Pancreas (tissue), 10 donors: Measurements from ENCODE around the gene TGM4. TPM values are rescaled to one million over a fixed set of nuclear protein-coding genes. Genes with fewer than 3 reads are reported as not detected.

ENCODE experiments used
- ATAC-seq, 4 donors: fragments of 200-7000 bp; cut with Tn5 transposase; one replicate each; pipeline versions ENCODE4 v1.8.0 to v1.9.1; 2020; ENCODE audit warnings: mild to moderate bottlenecking in 4 of 4, moderate library complexity in 4 of 4
- DNase-seq, 6 donors: peaks; one replicate each; pipeline ENCODE4 v3.0.0-alpha.2; 2020
- FAIRE-seq: peaks from 2 replicates; lab custom pipeline; 2012; peaks lifted over from hg19 to GRCh38; lab: Jason Lieb, UNC
- H3K27ac ChIP-seq, 4 donors: fragments of 200-600 bp; sonication (generic); 1 replicate in 3 of 4; 2 replicates in 1 of 4; pipeline versions ENCODE4 v1.5.0 to v1.8.0; 2020
- H3K27me3 ChIP-seq, 4 donors: fragments of 200-600 bp; one replicate each; pipeline ENCODE4 v1.8.0; 2021
- H3K36me3 ChIP-seq, 3 donors: fragments of 200-600 bp; sonication (generic) in 1 of 3; one replicate each; pipeline versions ENCODE4 v1.5.0 to v1.8.0; 2020 to 2021
- H3K4me1 ChIP-seq, 3 donors: fragments of 200-600 bp; one replicate each; pipeline ENCODE4 v1.8.0; 2021
- H3K4me3 ChIP-seq, 4 donors: fragments of 200-600 bp; sonication (generic) in 2 of 4; one replicate each; pipeline versions ENCODE4 v1.5.0 to v1.8.0; 2020 to 2021
- H3K9me3 ChIP-seq, 4 donors: fragments of 200-600 bp; one replicate each; pipeline ENCODE4 v1.8.0; 2021
- CTCF ChIP-seq, 4 donors: fragments of 200-600 bp; sonication (generic) in 3 of 4; IDR thresholded peaks; one replicate each; pipeline versions ENCODE4 v1.5.0 to v1.8.0; 2021; ENCODE audit warnings: antibody characterized with exemption in 4 of 4
- WGBS, 2 donors: extraction: QIAGEN DNeasy Blood & Tissue Kit; methylation state at CpG; one replicate each; pipeline ENCODE4 v1.1.7; 2013; 5-methylcytosine and 5-hydroxymethylcytosine counted together
- intact Hi-C, 3 donors: fragments of 100-400 bp; cut with DNase I; formaldehyde crosslinking; loops; one replicate each; pipeline versions ENCODE4 v1.11.1 to v1.14.2; 2022
- polyA plus RNA-seq, 2 donors: library from polyadenylated mRNA; stranded (reverse); fragments of 200-250 nt; gene quantifications; one replicate each; pipeline ENCODE4 v1.2.3, GENCODE V29; 2013
- total RNA-seq, 6 donors: library from RNA; stranded (reverse); fragmentation: NEBNext Ultra II Directional in 4 of 6; extraction: Animal tissue kit (Norgen Biotek cat#: 25700) in 4 of 6; gene quantifications; one replicate each; pipeline versions ENCODE4 v1.2.1 to v1.2.4, GENCODE V29; 2021 to 2023
- donor health status: healthy with polysubstance abuse.
- donor health status: DM: no; HTN: no; CAD: no; lungs with moderate emphysema.
- donor health status: DM: no; HTN: no; CAD: no.
- donor health status: control.
- donor health status: control.
- donor health status: Bipolar disorder and iron deficiency.
- donor health status: DM: yes; HTN: yes; CAD: no.
- donor health status: DM: no; HTN: no; CAD: no.
- donor health status: DM: no; HTN: no; CAD: no.
- donor health status: DM: yes; HTN: yes; CAD: no.

The TGM4 gene
- total and polyA plus RNA-seq, 8 donors: not detected

GRCh38 chr3:44903314-44903713 is 28.9 kb downstream of the TGM4 start:
- H3K4me1 ChIP-seq: no peaks in the 10 kb centered on the region
- H3K27me3 ChIP-seq: no peaks in the 10 kb centered on the region
- FAIRE-seq (no peak), ATAC-seq (no peak), DNase-seq (no peak)
- no peak overlapping the region for H3K4me3 ChIP-seq
- TF ChIP-seq CTCF (IDR thresholded peaks at IDR 0.05): no peak
- H3K36me3 ChIP-seq: no peaks in the 10 kb centered on the region
- intact Hi-C loops: no loop called here
- H3K9me3 ChIP-seq: no peaks in the 10 kb centered on the region
- no peak overlapping the region for H3K27ac ChIP-seq
- 30 to 49% methylated on average over 2 of the region's 2 CpGs for WGBS, 2 donors

- intact Hi-C loops: no loop called here
- no peak for TF ChIP-seq CTCF (IDR thresholded peaks at IDR 0.05)
- no peaks in the 10 kb centered on the region for H3K9me3 ChIP-seq
- FAIRE-seq: no peak
- H3K27me3 ChIP-seq: no peaks in the 10 kb centered on the region
- H3K4me3 ChIP-seq: no peak overlapping the region
- no peak for DNase-seq
- WGBS, 2 donors: 82 to 88% methylated on average over 15 of the region's 15 CpGs
- ATAC-seq: no peak
- no peaks in the 10 kb centered on the region for H3K4me1 ChIP-seq
- H3K36me3 ChIP-seq: no peaks in the 10 kb centered on the region
- H3K27ac ChIP-seq: no peak overlapping the region
These were observed 29.3 kb downstream of the TGM4 start for GRCh38 chr3:44903751-44904150.

GRCh38 chr3:44905446-44906157 is 31.2 kb downstream of the TGM4 start:
- FAIRE-seq: no peak
- intact Hi-C loops: no loop called here
- WGBS, 2 donors: 70 to 79% methylated on average over 3 of the region's 3 CpGs
- no peak for TF ChIP-seq CTCF (IDR thresholded peaks at IDR 0.05)
- no peak overlapping the region for H3K27ac ChIP-seq
- no peaks in the 10 kb centered on the region for H3K36me3 ChIP-seq
- no peak for DNase-seq
- H3K9me3 ChIP-seq: no peaks in the 10 kb centered on the region
- H3K4me1 ChIP-seq: no peaks in the 10 kb centered on the region
- H3K4me3 ChIP-seq: no peak overlapping the region
- H3K27me3 ChIP-seq: no peaks in the 10 kb centered on the region
- no peak for ATAC-seq

GRCh38 chr3:44906997-44907396 is 32.6 kb downstream of the TGM4 start:
- 65 to 71% methylated on average over 4 of the region's 4 CpGs for WGBS, 2 donors
- intact Hi-C loops: no loop called here
- Histone ChIP-seq H3K4me1 (no peaks in the 10 kb centered on the region), H3K36me3 (no peaks in the 10 kb centered on the region), H3K27me3 (no peaks in the 10 kb centered on the region), H3K27ac (no peak overlapping the region), H3K4me3 (no peak overlapping the region), H3K9me3 (no peaks in the 10 kb centered on the region)
- FAIRE-seq (no peak), ATAC-seq (no peak), DNase-seq (no peak)
- TF ChIP-seq CTCF (IDR thresholded peaks at IDR 0.05): no peak

- 53 to 59% methylated on average over 4 of the region's 4 CpGs for WGBS, 2 donors
- ATAC-seq: no peak
- Histone ChIP-seq H3K27ac (no peak overlapping the region), H3K9me3 (no peaks in the 10 kb centered on the region), H3K36me3 (no peaks in the 10 kb centered on the region), H3K27me3 (no peaks in the 10 kb centered on the region), H3K4me3 (no peak overlapping the region), H3K4me1 (no peaks in the 10 kb centered on the region)
- no peak for FAIRE-seq
- intact Hi-C loops: no loop called here
- DNase-seq: no peak
- no peak for TF ChIP-seq CTCF (IDR thresholded peaks at IDR 0.05)
These were observed 33.2 kb downstream of the TGM4 start for GRCh38 chr3:44907612-44908011.
